Measurements from ENCODE around the gene COL7A1.

- TF ChIP-seq CTCF (conservative IDR thresholded peaks at IDR 0.05 in 1 of 2, IDR thresholded peaks at IDR 0.05 in 1 of 2; ENCODE audit: extremely low read depth in 1 of 2, insufficient read depth in 1 of 2, low read depth in 1 of 2, low read length in 2 of 2) (no peak), EZH2 (IDR thresholded peaks at IDR 0.05; ENCODE audit: borderline replicate concordance, low read length) (no peak)
These were observed 28.9 kb upstream of the COL7A1 start for GRCh38 chr3:48623851-48624547.

Measured in mammary epithelial cell (primary cell).